ENCODE measurements around the gene MEGF10.

Gene MEGF10

GRCh38 chr5:127447827-127448226 is 157.2 kb downstream of the MEGF10 start:
- DNase-seq (ENCODE audit: low spot score) = no peak
- in situ Hi-C loops (cut with MboI; ENCODE audit: low pct_unique_long_range_greater_than_20kb, low sequenced_read_pairs, unreplicated experiment) = no loop called here

GRCh38 chr5:127450046-127450445 is 159.4 kb downstream of the MEGF10 start:
- TF ChIP-seq CTCF (IDR thresholded peaks at IDR 0.05; ENCODE audit: extremely low read depth, insufficient read depth, missing control alignments) = no peak
- no peak for DNase-seq (ENCODE audit: low spot score)
- in situ Hi-C loops (cut with MboI; ENCODE audit: low pct_unique_long_range_greater_than_20kb, low sequenced_read_pairs, unreplicated experiment) = no loop called here

More at GRCh38 chr5:127447827-127448226, 157.2 kb downstream of the MEGF10 start:
- no peak for TF ChIP-seq CTCF (IDR thresholded peaks at IDR 0.05; ENCODE audit: extremely low read depth, insufficient read depth, missing control alignments)

- in situ Hi-C loops (cut with MboI; ENCODE audit: low pct_unique_long_range_greater_than_20kb, low sequenced_read_pairs, unreplicated experiment) = no loop called here
- DNase-seq (ENCODE audit: low spot score) = no peak
- no peak for TF ChIP-seq CTCF (IDR thresholded peaks at IDR 0.05; ENCODE audit: extremely low read depth, insufficient read depth, missing control alignments)
Observed at GRCh38 chr5:127451096-127451495, 160.5 kb downstream of the MEGF10 start.

- DNase-seq (ENCODE audit: low spot score) = no peak
- no peak for TF ChIP-seq CTCF (IDR thresholded peaks at IDR 0.05; ENCODE audit: extremely low read depth, insufficient read depth, missing control alignments)
- in situ Hi-C loops (cut with MboI; ENCODE audit: low pct_unique_long_range_greater_than_20kb, low sequenced_read_pairs, unreplicated experiment) = no loop called here
Observed at GRCh38 chr5:127452626-127453025, 162.0 kb downstream of the MEGF10 start.

- in situ Hi-C loops (cut with MboI; ENCODE audit: low pct_unique_long_range_greater_than_20kb, low sequenced_read_pairs, unreplicated experiment) = no loop called here
- DNase-seq (ENCODE audit: low spot score) = no peak
- TF ChIP-seq CTCF (IDR thresholded peaks at IDR 0.05; ENCODE audit: extremely low read depth, insufficient read depth, missing control alignments) = no peak
Observed at GRCh38 chr5:127471211-127471610, 180.6 kb downstream of the MEGF10 start.

GRCh38 chr5:127472700-127473099 is 182.1 kb downstream of the MEGF10 start:
- no peak for TF ChIP-seq CTCF (IDR thresholded peaks at IDR 0.05; ENCODE audit: extremely low read depth, insufficient read depth, missing control alignments)
- in situ Hi-C loops (cut with MboI; ENCODE audit: low pct_unique_long_range_greater_than_20kb, low sequenced_read_pairs, unreplicated experiment) = no loop called here
- DNase-seq (ENCODE audit: low spot score) = no peak

GRCh38 chr5:127486471-127486870 is 195.9 kb downstream of the MEGF10 start:
- TF ChIP-seq CTCF (IDR thresholded peaks at IDR 0.05; ENCODE audit: extremely low read depth, insufficient read depth, missing control alignments) = no peak
- in situ Hi-C loops (cut with MboI; ENCODE audit: low pct_unique_long_range_greater_than_20kb, low sequenced_read_pairs, unreplicated experiment) = no loop called here
- DNase-seq (ENCODE audit: low spot score) = no peak
